ENCODE data around the gene PDLIM5.

PDLIM5 gene

GRCh38 chr4:94583914-94584641, 132.3 kb downstream of the PDLIM5 start:
- H3K27me3 ChIP-seq (ENCODE audit: control insufficient read depth, insufficient read depth, low read length) = no peaks in the 10 kb centered on the region
- H3K27ac ChIP-seq (ENCODE audit: low read length) = no peak overlapping the region
- H3K36me3 ChIP-seq (ENCODE audit: control insufficient read depth, insufficient read depth, low read length) = no peaks in the 10 kb centered on the region
- H3K4me3 ChIP-seq (ENCODE audit: low read length) = no peak overlapping the region
- WGBS (ENCODE audit: insufficient coverage, insufficient read length) = no CpG with 5 or more reads among the region's 3 CpGs
- no peaks in the 10 kb centered on the region for H3K4me1 ChIP-seq (ENCODE audit: control insufficient read depth, insufficient read depth, low read length)
- DNase-seq (ENCODE audit: low read depth, low spot score) = no peak
- no peaks in the 10 kb centered on the region for H3K9me3 ChIP-seq (ENCODE audit: control insufficient read depth, insufficient read depth, low read length)

- Histone ChIP-seq H3K4me3 (ENCODE audit: low read length) (no peak overlapping the region), H3K36me3 (ENCODE audit: control insufficient read depth, insufficient read depth, low read length) (no peaks in the 10 kb centered on the region), H3K27ac (ENCODE audit: low read length) (no peak overlapping the region), H3K4me1 (ENCODE audit: control insufficient read depth, insufficient read depth, low read length) (no peaks in the 10 kb centered on the region), H3K9me3 (ENCODE audit: control insufficient read depth, insufficient read depth, low read length) (no peaks in the 10 kb centered on the region), H3K27me3 (ENCODE audit: control insufficient read depth, insufficient read depth, low read length) (no peaks in the 10 kb centered on the region)
- WGBS (ENCODE audit: insufficient coverage, insufficient read length) = no CpG with 5 or more reads among the region's 1 CpG
- DNase-seq (ENCODE audit: low read depth, low spot score) = no peak
These were observed 137.4 kb downstream of the PDLIM5 start for GRCh38 chr4:94588896-94589693.

GRCh38 chr4:94590493-94590892, 138.8 kb downstream of the PDLIM5 start:
- Histone ChIP-seq H3K36me3 (ENCODE audit: control insufficient read depth, insufficient read depth, low read length) (no peaks in the 10 kb centered on the region), H3K9me3 (ENCODE audit: control insufficient read depth, insufficient read depth, low read length) (no peaks in the 10 kb centered on the region)

GRCh38 chr4:94591289-94591688, 139.5 kb downstream of the PDLIM5 start:
- H3K4me1 ChIP-seq (ENCODE audit: control insufficient read depth, insufficient read depth, low read length) = no peaks in the 10 kb centered on the region

More at GRCh38 chr4:94590493-94590892, 138.8 kb downstream of the PDLIM5 start:
- WGBS (ENCODE audit: insufficient coverage, insufficient read length) = no CpG with 5 or more reads among the region's 2 CpGs
- no peak overlapping the region for H3K27ac ChIP-seq (ENCODE audit: low read length)
- no peaks in the 10 kb centered on the region for H3K4me1 ChIP-seq (ENCODE audit: control insufficient read depth, insufficient read depth, low read length)
- no peak for DNase-seq (ENCODE audit: low read depth, low spot score)
- H3K27me3 ChIP-seq (ENCODE audit: control insufficient read depth, insufficient read depth, low read length) = no peaks in the 10 kb centered on the region
- H3K4me3 ChIP-seq (ENCODE audit: low read length) = no peak overlapping the region

GRCh38 chr4:94595013-94595412, 143.3 kb downstream of the PDLIM5 start:
- H3K27me3 ChIP-seq (ENCODE audit: control insufficient read depth, insufficient read depth, low read length) = no peaks in the 10 kb centered on the region
- no peaks in the 10 kb centered on the region for H3K9me3 ChIP-seq (ENCODE audit: control insufficient read depth, insufficient read depth, low read length)
- DNase-seq (ENCODE audit: low read depth, low spot score) = no peak
- no peaks in the 10 kb centered on the region for H3K4me1 ChIP-seq (ENCODE audit: control insufficient read depth, insufficient read depth, low read length)
- WGBS (ENCODE audit: insufficient coverage, insufficient read length) = no CpG with 5 or more reads among the region's 1 CpG
- no peak overlapping the region for H3K4me3 ChIP-seq (ENCODE audit: low read length)
- H3K27ac ChIP-seq (ENCODE audit: low read length) = no peak overlapping the region
- H3K36me3 ChIP-seq (ENCODE audit: control insufficient read depth, insufficient read depth, low read length) = no peaks in the 10 kb centered on the region

More at GRCh38 chr4:94591289-94591688, 139.5 kb downstream of the PDLIM5 start:
- no peaks in the 10 kb centered on the region for H3K36me3 ChIP-seq (ENCODE audit: control insufficient read depth, insufficient read depth, low read length)
- H3K27me3 ChIP-seq (ENCODE audit: control insufficient read depth, insufficient read depth, low read length) = no peaks in the 10 kb centered on the region
- no peak overlapping the region for H3K27ac ChIP-seq (ENCODE audit: low read length)
- no peaks in the 10 kb centered on the region for H3K9me3 ChIP-seq (ENCODE audit: control insufficient read depth, insufficient read depth, low read length)
- no peak overlapping the region for H3K4me3 ChIP-seq (ENCODE audit: low read length)
- DNase-seq (ENCODE audit: low read depth, low spot score) = no peak
- WGBS (ENCODE audit: insufficient coverage, insufficient read length) = no CpG with 5 or more reads among the region's 2 CpGs

GRCh38 chr4:94595880-94596483, 144.2 kb downstream of the PDLIM5 start:
- no peaks in the 10 kb centered on the region for H3K4me1 ChIP-seq (ENCODE audit: control insufficient read depth, insufficient read depth, low read length)
- H3K9me3 ChIP-seq (ENCODE audit: control insufficient read depth, insufficient read depth, low read length) = no peaks in the 10 kb centered on the region
- no peak overlapping the region for H3K27ac ChIP-seq (ENCODE audit: low read length)
- no peaks in the 10 kb centered on the region for H3K36me3 ChIP-seq (ENCODE audit: control insufficient read depth, insufficient read depth, low read length)
- no CpG with 5 or more reads among the region's 5 CpGs for WGBS (ENCODE audit: insufficient coverage, insufficient read length)
- no peak for DNase-seq (ENCODE audit: low read depth, low spot score)
- no peak overlapping the region for H3K4me3 ChIP-seq (ENCODE audit: low read length)
- no peaks in the 10 kb centered on the region for H3K27me3 ChIP-seq (ENCODE audit: control insufficient read depth, insufficient read depth, low read length)

GRCh38 chr4:94598758-94599157, 147.0 kb downstream of the PDLIM5 start:
- no peaks in the 10 kb centered on the region for H3K9me3 ChIP-seq (ENCODE audit: control insufficient read depth, insufficient read depth, low read length)
- WGBS (ENCODE audit: insufficient coverage, insufficient read length) = no CpG with 5 or more reads among the region's 1 CpG
- H3K27me3 ChIP-seq (ENCODE audit: control insufficient read depth, insufficient read depth, low read length) = no peaks in the 10 kb centered on the region
- H3K36me3 ChIP-seq (ENCODE audit: control insufficient read depth, insufficient read depth, low read length) = no peaks in the 10 kb centered on the region
- H3K4me1 ChIP-seq (ENCODE audit: control insufficient read depth, insufficient read depth, low read length) = no peaks in the 10 kb centered on the region
- no peak overlapping the region for H3K4me3 ChIP-seq (ENCODE audit: low read length)
- DNase-seq (ENCODE audit: low read depth, low spot score) = no peak
- no peak overlapping the region for H3K27ac ChIP-seq (ENCODE audit: low read length)

- no CpG with 5 or more reads among the region's 10 CpGs for WGBS (ENCODE audit: insufficient coverage, insufficient read length)
- Histone ChIP-seq H3K9me3 (ENCODE audit: control insufficient read depth, insufficient read depth, low read length) (no peaks in the 10 kb centered on the region), H3K36me3 (ENCODE audit: control insufficient read depth, insufficient read depth, low read length) (no peaks in the 10 kb centered on the region), H3K27me3 (ENCODE audit: control insufficient read depth, insufficient read depth, low read length) (no peaks in the 10 kb centered on the region), H3K4me3 (ENCODE audit: low read length) (no peak overlapping the region), H3K4me1 (ENCODE audit: control insufficient read depth, insufficient read depth, low read length) (no peaks in the 10 kb centered on the region), H3K27ac (ENCODE audit: low read length) (no peak overlapping the region)
- no peak for DNase-seq (ENCODE audit: low read depth, low spot score)
These were observed 151.5 kb downstream of the PDLIM5 start for GRCh38 chr4:94603170-94603747.

- no peaks in the 10 kb centered on the region for H3K36me3 ChIP-seq (ENCODE audit: control insufficient read depth, insufficient read depth, low read length)
- no peak overlapping the region for H3K27ac ChIP-seq (ENCODE audit: low read length)
- H3K4me3 ChIP-seq (ENCODE audit: low read length) = no peak overlapping the region
- H3K27me3 ChIP-seq (ENCODE audit: control insufficient read depth, insufficient read depth, low read length) = no peaks in the 10 kb centered on the region
- no CpG with 5 or more reads among the region's 3 CpGs for WGBS (ENCODE audit: insufficient coverage, insufficient read length)
- H3K4me1 ChIP-seq (ENCODE audit: control insufficient read depth, insufficient read depth, low read length) = no peaks in the 10 kb centered on the region
- no peak for DNase-seq (ENCODE audit: low read depth, low spot score)
- no peaks in the 10 kb centered on the region for H3K9me3 ChIP-seq (ENCODE audit: control insufficient read depth, insufficient read depth, low read length)
These were observed 153.6 kb downstream of the PDLIM5 start for GRCh38 chr4:94605241-94605805.

GRCh38 chr4:94610145-94610544, 158.4 kb downstream of the PDLIM5 start:
- no peak for DNase-seq (ENCODE audit: low read depth, low spot score)
- no CpG with 5 or more reads among the region's 6 CpGs for WGBS (ENCODE audit: insufficient coverage, insufficient read length)

More at GRCh38 chr4:94610145-94610544, 158.4 kb downstream of the PDLIM5 start:
- Histone ChIP-seq H3K27me3 (ENCODE audit: control insufficient read depth, insufficient read depth, low read length) (no peaks in the 10 kb centered on the region), H3K36me3 (ENCODE audit: control insufficient read depth, insufficient read depth, low read length) (no peaks in the 10 kb centered on the region), H3K4me3 (ENCODE audit: low read length) (no peak overlapping the region), H3K9me3 (ENCODE audit: control insufficient read depth, insufficient read depth, low read length) (no peaks in the 10 kb centered on the region), H3K27ac (ENCODE audit: low read length) (no peak overlapping the region), H3K4me1 (ENCODE audit: control insufficient read depth, insufficient read depth, low read length) (no peaks in the 10 kb centered on the region)
